Measurements from ENCODE around the gene YARS1.

Gene YARS1

DNA sequence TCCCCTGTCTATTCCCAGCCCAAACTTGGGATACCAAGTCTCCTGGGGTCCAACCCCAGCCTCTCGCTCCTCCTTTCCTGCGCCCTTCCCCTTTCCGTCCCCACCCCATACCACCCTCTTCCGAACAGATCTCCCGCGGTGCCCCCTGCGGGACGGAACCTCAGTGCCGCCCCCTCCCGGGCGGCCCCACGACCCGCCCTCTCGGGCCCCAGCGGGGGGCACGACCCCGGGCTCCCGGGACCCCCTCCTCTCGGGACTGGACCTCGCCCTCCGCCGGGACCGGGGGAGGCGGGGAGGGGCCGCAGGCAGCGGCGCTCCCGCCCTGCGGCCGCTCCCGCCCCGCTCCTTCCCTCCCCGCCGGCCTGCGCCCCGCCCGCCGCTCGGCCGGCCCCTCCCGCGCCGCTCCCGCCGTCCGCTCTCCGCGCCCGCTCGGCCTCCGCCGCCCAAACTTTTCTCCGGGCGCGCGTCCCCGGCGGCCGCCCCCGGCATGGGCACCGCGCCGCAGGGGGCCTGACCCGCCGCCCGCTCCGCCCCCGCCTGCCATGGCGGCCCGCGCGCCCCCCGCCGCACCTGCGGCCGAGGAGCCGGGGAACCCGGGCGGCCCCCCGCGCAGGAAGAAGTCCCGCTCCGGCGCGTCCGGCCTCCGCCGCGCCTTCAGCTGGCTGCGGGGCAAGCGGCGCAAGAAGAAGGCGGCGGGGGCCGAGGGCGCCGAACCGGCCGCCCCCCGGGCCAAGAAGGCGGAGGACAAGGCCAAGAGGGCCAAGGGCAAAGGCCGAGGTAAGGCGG, 75.6 kb downstream of the YARS1 start:
- DNase-seq = no peak

- DNase-seq = no peak
These were observed 76.1 kb downstream of the YARS1 start for GRCh38 chr1:32741059-32741412.

GRCh38 chr1:32736812-32737791, 80.1 kb downstream of the YARS1 start:
- DNase-seq = no peak

GRCh38 chr1:32733582-32734321, 83.4 kb downstream of the YARS1 start:
- peak; percentile 69 for DNase-seq

- DNase-seq = no peak
These were observed 87.7 kb downstream of the YARS1 start for GRCh38 chr1:32729254-32730046.

DNA sequence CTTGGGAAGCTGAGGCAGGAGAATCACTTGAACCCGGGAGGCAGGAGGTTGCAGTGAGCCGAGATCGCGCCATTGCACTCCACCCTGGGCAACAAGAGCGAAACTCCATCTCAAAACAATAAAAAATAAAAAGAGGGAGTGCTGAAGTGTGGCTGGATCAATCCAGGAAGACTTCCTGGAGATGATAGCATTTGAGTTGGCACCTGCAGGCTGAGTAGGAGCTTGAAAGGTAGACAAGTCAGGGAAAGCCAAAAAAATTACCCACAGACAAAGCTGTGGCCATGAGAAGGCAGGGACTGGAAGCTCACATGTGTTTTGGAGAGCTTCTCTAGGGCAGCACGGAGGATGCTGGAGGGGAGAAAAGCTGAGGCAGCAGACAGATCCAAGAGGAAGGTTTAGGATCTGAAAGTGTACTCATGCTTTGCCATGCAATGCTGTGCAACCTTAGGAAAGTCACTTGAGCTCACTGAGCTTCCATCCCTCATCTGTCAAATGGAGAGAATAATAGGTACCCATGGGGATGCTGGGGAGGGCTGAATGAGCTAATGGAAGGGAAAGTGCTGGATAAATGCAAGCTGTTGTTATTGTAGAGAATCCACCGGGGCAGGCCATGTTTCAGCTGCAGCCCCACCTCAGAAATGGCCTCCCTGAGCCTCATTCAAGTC, 88.6 kb downstream of the YARS1 start:
- DNase-seq = no peak

DNA sequence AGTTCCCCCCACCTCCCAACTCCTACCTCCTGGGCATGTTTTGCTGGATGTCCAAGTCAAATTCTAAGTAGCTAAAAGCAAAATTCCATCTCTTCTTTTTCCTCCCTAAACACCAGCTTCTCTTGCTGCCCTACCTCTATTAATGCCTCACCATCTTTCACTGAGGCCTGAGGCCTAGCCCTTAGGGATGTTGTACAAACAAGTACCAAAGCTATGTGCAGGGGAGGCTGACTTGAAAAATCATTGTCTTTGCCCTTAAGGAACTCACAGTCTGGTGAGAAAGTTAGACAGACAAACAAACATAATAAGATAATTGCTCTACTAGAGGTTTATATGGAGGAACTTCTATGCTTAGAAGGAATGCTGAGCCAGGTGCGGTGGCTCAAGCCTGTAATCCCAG, 89.3 kb downstream of the YARS1 start:
- no peak for DNase-seq

- DNase-seq = no peak
These were observed 91.6 kb downstream of the YARS1 start for GRCh38 chr1:32725615-32725982.
